SK-N-MC (cell line): ENCODE results near the gene CALCOCO2.

Experiments used
- EZH2 ChIP-seq: fragments of 200-600 bp; sonication (generic); IDR thresholded peaks from one replicate; pipeline ENCODE4 v1.6.1; 2017; ENCODE audit warnings: antibody characterized with exemption
- FOXP2 ChIP-seq: optimal IDR thresholded peaks from 2 replicates; pipeline ENCODE3; 2011; ENCODE audit warnings: mild to moderate bottlenecking, moderate library complexity; ENCODE audit not compliant: insufficient read depth; ENCODE audit errors: extremely low read length, control extremely low read depth
- POLR2AphosphoS5 ChIP-seq: IDR thresholded peaks from 2 replicates; pipeline ENCODE4 v1.6.1; 2012; ENCODE audit warnings: mild to moderate bottlenecking, low read depth, low read length, borderline replicate concordance

GRCh38 chr17:48873696-48874443, 43.0 kb downstream of the CALCOCO2 start:
- no peak for TF ChIP-seq EZH2
- no peak for TF ChIP-seq POLR2AphosphoS5
- no peak for TF ChIP-seq FOXP2
